MCF 10A (cell line): ENCODE results near the gene PLCG2. TPM values are rescaled to one million over a fixed set of nuclear protein-coding genes. Genes with fewer than 3 reads are reported as not detected.
"Not testable (repeated sequence)": the region's sequence is repeated elsewhere in the genome, so short reads cannot be mapped to it uniquely, and the experiment has no call there.

Source experiments
- BruUV-seq: library from RNA; stranded (reverse); fragments of 400-500 nt; replicated peaks from 2 replicates; lab custom pipeline; 2021; lab: Mats Ljungman, UMichigan
- CTCF ChIA-PET: fragments of 300-600 bp; sonication (Branson Sonifier 250); formaldehyde crosslinking; extraction: SDS; loops from one replicate; lab custom pipeline; 2021; ENCODE audit warnings: antibody characterized with exemption, inconsistent platforms; lab: Yijun Ruan, JAX
- POLR2A ChIA-PET: fragments of 300-600, 350-650 bp; sonication (Branson Sonifier 250); formaldehyde crosslinking; extraction: SDS; loops from one replicate; lab custom pipeline; 2020; ENCODE audit warnings: antibody characterized with exemption, inconsistent platforms; lab: Yijun Ruan, JAX
- DNase-seq: peaks from one replicate; pipeline ENCODE4 v3.0.0-alpha.2; 2018; ENCODE audit not compliant: unreplicated experiment
- H3K27ac Mint-ChIP-seq: one replicate; pipeline ENCODE4 v1.8.0; 2022; ENCODE audit warnings: mild to moderate bottlenecking, low read depth, mixed read lengths; ENCODE audit not compliant: unreplicated experiment
- H3K27me3 Mint-ChIP-seq: one replicate; pipeline ENCODE4 v1.8.0; 2022; ENCODE audit warnings: mixed read lengths; ENCODE audit not compliant: insufficient read depth, unreplicated experiment
- H3K36me3 Mint-ChIP-seq: one replicate; pipeline ENCODE4 v1.8.0; 2022; ENCODE audit warnings: mild to moderate bottlenecking, moderate library complexity, mixed read lengths; ENCODE audit not compliant: insufficient read depth, unreplicated experiment
- H3K4me1 Mint-ChIP-seq: one replicate; pipeline ENCODE4 v1.8.0; 2022; ENCODE audit warnings: mixed read lengths; ENCODE audit not compliant: insufficient read depth, unreplicated experiment
- H3K4me3 Mint-ChIP-seq: one replicate; pipeline ENCODE4 v1.8.0; 2022; ENCODE audit warnings: mild to moderate bottlenecking, moderate library complexity, mixed read lengths; ENCODE audit not compliant: unreplicated experiment
- H3K9me3 Mint-ChIP-seq: one replicate; pipeline ENCODE4 v1.8.0; 2022; ENCODE audit warnings: mixed read lengths; ENCODE audit not compliant: unreplicated experiment
- intact Hi-C: fragments of 100-400 bp; cut with micrococcal nuclease; formaldehyde crosslinking; loops from 2 replicates; pipeline ENCODE4 v1.14.1; 2022
- total RNA-seq: library from RNA; stranded (reverse); gene quantifications from 2 replicates; pipeline ENCODE4 v1.2.3, GENCODE V29; 2022
- TF ChIP-seq, protein P1 (sequence below): fragments of 200-600 bp; IDR thresholded peaks from one replicate; pipeline ENCODE4 v1.8.0; 2022; ENCODE audit warnings: antibody characterized with exemption, mild to moderate bottlenecking; ENCODE audit not compliant: unreplicated experiment

PLCG2 gene
- total RNA-seq, 1 experiment from 2014 or later: 5.2 TPM

DNA sequence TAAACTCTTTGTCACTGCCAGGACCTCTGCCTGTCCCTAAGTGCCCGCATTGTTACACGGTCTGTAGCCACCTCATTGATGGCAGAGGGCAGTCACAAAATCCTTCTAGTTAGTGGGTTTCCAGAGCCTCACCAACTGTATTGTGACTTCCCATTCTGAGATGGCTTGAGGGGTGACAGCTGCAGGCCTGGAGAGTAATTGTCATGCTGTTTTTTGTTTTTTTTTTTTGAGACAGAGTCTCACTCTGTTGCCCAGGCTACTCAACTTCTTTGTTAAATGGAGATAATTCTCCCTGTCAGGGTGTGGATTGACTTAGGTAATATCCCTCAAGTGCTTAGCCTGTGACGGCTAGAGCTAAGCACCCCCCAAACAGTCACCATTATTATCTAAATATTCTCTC is 154.3 kb downstream of the PLCG2 start:
- ChIA-PET CTCF (interaction anchor here (0.8 to 2.2 kb wide), 4 partner anchors 9 to 297 kb away, joined by 3 to 6 read pairs (median 4); no protein-coding TSS in a partner anchor), POLR2A (no interaction called here)
- Mint-ChIP-seq H3K4me3 (no peak overlapping the region), H3K27ac (no peak overlapping the region), H3K36me3 (peaks cover 6% of the 10 kb centered on the region), H3K9me3 (no peaks in the 10 kb centered on the region), H3K27me3 (no peaks in the 10 kb centered on the region), H3K4me1 (no peaks in the 10 kb centered on the region)
- no peak for DNase-seq
- TF ChIP-seq, protein P1, sequence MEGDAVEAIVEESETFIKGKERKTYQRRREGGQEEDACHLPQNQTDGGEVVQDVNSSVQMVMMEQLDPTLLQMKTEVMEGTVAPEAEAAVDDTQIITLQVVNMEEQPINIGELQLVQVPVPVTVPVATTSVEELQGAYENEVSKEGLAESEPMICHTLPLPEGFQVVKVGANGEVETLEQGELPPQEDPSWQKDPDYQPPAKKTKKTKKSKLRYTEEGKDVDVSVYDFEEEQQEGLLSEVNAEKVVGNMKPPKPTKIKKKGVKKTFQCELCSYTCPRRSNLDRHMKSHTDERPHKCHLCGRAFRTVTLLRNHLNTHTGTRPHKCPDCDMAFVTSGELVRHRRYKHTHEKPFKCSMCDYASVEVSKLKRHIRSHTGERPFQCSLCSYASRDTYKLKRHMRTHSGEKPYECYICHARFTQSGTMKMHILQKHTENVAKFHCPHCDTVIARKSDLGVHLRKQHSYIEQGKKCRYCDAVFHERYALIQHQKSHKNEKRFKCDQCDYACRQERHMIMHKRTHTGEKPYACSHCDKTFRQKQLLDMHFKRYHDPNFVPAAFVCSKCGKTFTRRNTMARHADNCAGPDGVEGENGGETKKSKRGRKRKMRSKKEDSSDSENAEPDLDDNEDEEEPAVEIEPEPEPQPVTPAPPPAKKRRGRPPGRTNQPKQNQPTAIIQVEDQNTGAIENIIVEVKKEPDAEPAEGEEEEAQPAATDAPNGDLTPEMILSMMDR: no peak
- no TSS peak for BruUV-seq
- intact Hi-C loops: no loop called here

DNA sequence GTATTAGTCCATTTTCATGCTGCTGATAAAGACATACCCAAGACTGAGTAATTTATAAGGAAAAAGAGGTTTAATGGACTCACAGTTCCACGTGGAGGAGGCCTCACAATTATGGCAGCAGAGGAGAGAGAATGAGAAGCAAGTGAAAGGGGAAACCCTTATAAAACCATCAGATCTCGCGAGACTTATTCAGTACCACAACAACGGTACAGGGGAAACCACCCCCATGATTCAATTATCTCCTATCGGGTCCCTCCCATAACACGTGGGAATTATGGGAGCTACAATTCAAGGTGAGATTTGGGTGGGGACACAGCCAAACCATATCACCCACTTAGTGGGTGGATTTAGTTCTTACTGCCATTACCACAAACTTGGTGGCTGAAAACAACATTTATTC is 155.6 kb downstream of the PLCG2 start:
- H3K27me3 Mint-ChIP-seq, intact Hi-C loops, H3K36me3 Mint-ChIP-seq, H3K27ac Mint-ChIP-seq, DNase-seq, BruUV-seq, POLR2A ChIA-PET, H3K4me3 Mint-ChIP-seq, H3K9me3 Mint-ChIP-seq, H3K4me1 Mint-ChIP-seq: not testable (repeated sequence)
- CTCF ChIA-PET: interaction anchor here (0.6 to 2.2 kb wide), 5 partner anchors 10 to 329 kb away, joined by 3 to 6 read pairs (median 3); no protein-coding TSS in a partner anchor

DNA sequence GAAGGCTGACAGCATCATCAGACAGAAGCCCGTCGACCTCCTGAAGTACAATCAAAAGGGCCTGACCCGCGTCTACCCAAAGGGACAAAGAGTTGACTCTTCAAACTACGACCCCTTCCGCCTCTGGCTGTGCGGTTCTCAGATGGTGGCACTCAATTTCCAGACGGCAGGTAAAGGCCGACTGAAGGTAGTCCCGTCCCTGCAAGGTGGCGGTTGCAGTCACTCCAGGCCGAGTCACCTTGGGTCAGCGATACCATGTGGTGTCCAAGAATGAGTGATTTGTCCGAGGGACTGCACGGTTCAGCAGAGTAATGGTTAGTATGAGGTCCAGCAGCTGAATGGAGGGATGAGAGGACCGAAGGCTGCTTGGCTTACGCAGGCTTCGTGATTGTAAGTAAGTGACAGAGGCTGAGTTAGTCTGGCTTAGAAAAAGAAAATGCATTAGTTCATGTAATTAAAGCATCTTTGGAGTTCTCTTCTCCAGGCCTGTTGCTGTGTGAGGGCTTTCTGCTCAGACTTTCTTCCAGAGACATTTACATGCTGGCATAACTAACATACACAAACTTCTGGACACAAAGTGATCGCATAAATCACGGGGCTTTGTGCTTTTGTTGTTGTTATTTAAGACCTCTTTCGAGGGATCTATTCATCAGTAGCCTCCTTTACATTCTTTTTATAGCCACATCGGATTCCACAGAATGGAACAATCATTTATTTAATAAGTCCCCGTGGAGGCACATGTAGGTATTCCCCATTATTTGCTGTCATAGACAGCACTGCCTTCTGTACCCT is 157.3 kb downstream of the PLCG2 start:
- no peak overlapping the region for H3K4me3 Mint-ChIP-seq
- no peaks in the 10 kb centered on the region for H3K9me3 Mint-ChIP-seq
- BruUV-seq: no TSS peak
- DNase-seq: no peak
- TF ChIP-seq, protein P1: no peak
- H3K27ac Mint-ChIP-seq: no peak overlapping the region
- H3K36me3 Mint-ChIP-seq: peaks cover 6% of the 10 kb centered on the region
- POLR2A ChIA-PET: no interaction called here
- CTCF ChIA-PET: interaction anchor here (1.1 kb wide), 1 partner anchor 279 kb away, joined by 3 read pairs; no protein-coding TSS in a partner anchor
- H3K4me1 Mint-ChIP-seq: peaks cover 7% of the 10 kb centered on the region
- no peaks in the 10 kb centered on the region for H3K27me3 Mint-ChIP-seq
- intact Hi-C loops: no loop called here

DNA sequence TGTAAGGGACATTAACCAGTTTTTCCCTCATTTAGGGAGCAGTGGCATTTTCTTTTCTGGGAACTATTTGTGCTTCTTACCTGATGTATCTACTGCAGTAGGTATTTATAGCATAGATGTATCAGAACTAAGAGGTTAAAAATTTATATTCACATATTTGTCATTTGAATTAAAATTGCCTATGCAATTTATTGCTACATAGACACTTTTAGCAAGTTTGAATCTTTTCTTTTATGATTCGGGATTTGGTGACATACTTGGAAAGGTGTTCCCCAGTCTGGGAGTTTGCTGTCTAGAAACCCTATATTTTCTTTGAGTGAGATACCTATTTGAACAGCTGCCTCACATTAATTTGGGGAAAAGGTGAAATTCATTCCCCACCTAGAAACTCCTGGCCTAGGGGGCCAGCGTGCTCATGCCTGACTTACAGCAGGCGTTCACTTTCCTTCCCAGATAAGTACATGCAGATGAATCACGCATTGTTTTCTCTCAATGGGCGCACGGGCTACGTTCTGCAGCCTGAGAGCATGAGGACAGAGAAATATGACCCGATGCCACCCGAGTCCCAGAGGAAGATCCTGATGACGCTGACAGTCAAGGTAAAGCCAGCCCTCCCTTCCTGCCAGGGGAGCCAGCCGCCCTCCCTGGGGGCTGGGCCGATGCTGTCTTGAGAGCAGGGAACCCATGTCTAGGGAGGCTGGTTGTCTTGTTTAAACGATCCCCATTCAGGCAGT is 158.4 kb downstream of the PLCG2 start:
- DNase-seq: no peak
- POLR2A ChIA-PET: no interaction called here
- no TSS peak for BruUV-seq
- no peaks in the 10 kb centered on the region for H3K36me3 Mint-ChIP-seq
- CTCF ChIA-PET: interaction anchor here (1.1 kb wide), 1 partner anchor 278 kb away, joined by 3 read pairs; no protein-coding TSS in a partner anchor
- intact Hi-C loops: no loop called here
- H3K27ac Mint-ChIP-seq: no peak overlapping the region
- peaks cover 7% of the 10 kb centered on the region for H3K4me1 Mint-ChIP-seq
- no peak overlapping the region for H3K4me3 Mint-ChIP-seq
- TF ChIP-seq, protein P1: no peak
- no peaks in the 10 kb centered on the region for H3K27me3 Mint-ChIP-seq
- H3K9me3 Mint-ChIP-seq: no peaks in the 10 kb centered on the region
